NOMO-1 (cell line): ENCODE results near the gene TEKT5.
"Not testable (repeated sequence)": the region's sequence is repeated elsewhere in the genome, so short reads cannot be mapped to it uniquely, and the experiment has no call there.

Experiments
- DNase-seq, 2 experiments: peaks; one replicate each; lab custom pipeline; 2025; ENCODE audit not compliant: unreplicated experiment in 2 of 2; lab: John Stamatoyannopoulos, UW

Gene TEKT5

DNA sequence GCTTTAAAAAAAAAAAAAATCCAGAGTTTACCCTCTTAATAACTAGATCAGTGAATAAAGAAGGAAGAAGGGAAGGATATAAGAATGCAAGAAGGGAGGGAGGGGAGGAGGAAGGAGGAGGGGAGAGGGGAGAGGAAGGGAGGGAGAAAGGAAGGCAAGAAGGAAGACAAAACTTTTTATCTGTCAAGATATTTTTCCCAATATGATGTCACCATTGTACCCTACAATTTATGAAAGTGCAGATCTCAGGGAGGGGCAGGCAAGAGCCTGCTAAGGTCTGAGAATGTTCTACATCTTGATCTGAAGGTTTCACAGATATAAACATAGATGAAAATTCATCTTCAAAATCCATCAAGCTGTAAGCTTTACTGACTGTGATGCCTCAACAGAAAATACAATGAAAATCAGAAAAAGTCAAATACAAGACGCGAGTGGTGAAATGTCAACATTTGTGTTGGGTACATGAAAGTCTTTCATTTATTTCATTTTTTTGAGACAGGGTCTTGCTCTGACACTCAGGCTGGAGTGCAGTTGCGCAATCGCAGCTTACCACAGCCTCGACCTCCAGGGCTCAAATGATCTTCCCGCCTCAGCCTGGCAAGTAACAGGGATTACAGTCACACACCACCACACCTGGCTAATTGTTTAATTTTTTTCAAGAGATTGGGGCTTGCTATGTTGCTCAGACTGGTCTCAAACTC, 57.2 kb downstream of the TEKT5 start:
- no peak for DNase-seq

DNA sequence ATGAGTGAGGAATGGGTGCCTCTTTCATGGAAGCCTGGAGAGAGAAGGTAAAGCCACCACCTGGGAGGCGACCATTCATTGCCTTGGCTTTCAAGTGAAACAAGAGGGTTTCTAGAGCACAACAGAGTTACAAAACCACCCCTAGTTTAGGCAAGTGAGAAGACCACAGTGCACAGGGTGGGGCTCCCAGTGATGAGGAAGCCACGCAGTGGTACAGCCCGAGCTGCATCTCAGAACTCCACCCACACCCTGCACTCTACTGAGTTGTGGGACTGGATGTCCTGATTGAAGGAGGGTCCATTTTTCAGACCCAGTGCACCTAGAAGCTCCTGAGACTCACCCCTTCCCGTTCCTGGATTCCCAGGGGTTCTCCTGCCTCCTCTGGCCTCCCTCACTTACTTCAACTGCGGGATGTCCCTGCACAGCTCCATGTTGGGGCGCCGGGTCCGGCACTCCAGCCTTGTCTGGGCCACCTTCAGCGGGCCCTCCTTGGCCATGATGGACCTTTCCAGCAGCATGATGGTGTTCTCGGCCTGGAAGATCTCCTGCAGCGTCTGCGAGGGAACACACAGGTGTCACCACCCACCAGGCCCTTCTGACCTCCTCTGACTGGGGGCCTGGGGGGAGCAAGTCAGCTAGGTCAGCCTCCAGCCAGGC, 59.2 kb downstream of the TEKT5 start:
- peak; percentile 13 to 21 for DNase-seq

DNA sequence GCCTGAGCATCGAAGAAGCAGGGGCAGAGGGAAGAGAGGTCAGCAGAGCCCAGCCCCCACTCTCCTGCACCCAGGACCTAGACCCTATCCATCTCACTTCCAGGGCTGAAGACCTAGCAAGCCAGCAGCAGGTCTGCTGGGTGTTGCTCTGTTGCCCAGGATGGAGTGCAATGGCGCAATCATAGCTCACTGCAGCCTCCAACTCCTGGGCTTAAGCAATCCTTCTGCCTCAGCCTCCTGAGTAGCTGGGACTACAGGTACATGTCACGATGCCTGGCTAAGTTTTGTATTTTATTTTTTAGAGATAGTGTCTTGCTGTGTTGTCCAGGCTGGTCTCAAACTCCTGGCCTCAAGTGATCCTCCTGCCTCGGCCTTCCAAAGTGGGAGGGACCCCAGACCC, 61.3 kb downstream of the TEKT5 start:
- DNase-seq, result not testable (repeated sequence)

DNA sequence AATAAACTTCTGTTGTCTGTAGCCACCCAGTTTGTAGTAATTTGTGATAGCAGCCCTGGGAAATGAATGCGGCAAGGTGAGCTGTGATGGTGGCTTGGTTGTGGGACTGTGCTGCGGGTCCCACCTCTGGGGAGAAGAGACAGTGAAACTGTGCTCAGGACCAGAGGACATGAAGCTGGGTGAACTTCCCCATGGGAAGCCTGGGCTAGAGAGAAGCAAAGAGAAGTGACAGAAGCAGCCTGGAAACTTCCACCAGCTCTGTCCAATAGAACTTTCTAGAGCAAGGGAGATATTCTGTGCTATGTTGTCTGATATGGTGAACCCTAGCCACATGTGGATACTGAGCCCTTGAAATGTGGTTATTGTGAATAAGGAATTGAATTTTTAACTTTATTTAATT, 62.8 kb downstream of the TEKT5 start:
- no peak for DNase-seq

DNA sequence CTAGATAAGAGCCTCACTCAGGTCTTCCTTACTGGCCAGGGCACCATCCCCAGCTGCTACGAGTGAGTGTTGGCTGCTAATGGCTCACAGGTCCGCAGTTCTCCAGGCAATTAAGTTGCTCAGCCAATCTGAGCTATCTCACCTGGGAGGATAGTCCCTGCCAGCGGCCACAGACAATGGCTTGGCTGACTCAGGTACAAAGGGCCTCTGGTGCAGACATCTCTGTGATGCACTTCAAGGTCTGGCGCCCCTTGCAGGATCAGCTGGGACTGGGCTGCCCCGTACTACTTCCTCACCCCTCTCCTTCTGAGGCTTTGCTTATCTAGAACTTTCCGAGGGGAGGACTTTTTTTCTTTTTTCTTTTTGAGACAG, 65.2 kb downstream of the TEKT5 start:
- DNase-seq, result no peak

DNA sequence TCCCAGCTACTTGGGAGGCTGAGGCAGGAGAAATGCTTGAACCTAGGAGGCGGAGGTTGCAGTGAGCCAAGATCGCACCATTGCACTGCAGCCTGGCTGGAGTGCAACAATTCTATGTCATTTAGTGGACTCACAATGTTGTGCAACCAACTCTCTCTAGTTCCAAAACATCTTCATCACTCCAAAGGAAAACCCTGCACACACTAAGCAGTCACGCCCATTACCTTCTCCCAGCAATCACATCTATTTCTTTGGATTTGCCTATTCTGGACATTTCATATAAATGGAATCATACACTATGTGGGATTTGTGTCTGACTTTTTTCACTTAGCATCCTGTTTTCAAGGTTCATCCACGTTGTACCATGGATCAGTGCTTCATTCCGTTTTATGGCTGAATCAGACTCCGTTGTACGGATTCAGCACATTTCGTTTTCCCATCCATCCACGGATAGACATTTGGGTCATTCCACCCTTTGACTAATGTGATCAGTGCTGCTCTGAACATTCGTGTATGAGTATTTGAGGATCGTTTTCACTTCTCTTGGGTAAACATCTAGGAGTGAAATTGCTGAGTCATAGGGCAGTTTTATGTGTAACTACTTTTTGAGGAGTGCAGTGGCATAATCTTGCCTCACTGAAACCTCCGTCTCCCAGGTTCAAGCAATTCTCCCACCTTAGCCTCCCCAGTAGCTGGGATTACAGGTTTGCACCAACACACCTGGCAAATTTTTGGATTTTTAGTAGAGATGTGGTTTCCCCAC, 69.0 kb downstream of the TEKT5 start:
- peak; percentile 18 to 79 for DNase-seq

DNA sequence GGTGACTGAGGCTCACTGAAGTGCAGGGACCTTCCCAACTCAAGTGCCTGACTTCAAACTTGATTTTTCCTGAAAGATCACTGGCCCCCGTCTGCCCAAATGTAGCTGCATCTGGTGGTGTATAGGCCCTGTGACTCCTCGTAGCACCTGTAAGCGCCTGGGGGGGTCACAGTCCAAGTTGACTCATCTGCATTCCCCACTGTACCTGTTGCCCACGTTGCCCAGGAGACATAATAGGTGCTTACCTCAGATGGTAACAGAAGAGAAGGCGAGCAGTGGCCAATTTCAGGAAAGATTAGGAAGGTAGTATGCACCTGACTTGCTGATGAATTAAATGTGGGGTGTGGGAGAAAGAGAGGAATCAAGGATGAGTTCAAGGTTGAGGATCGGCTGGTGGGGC, 70.2 kb downstream of the TEKT5 start:
- no peak for DNase-seq

DNA sequence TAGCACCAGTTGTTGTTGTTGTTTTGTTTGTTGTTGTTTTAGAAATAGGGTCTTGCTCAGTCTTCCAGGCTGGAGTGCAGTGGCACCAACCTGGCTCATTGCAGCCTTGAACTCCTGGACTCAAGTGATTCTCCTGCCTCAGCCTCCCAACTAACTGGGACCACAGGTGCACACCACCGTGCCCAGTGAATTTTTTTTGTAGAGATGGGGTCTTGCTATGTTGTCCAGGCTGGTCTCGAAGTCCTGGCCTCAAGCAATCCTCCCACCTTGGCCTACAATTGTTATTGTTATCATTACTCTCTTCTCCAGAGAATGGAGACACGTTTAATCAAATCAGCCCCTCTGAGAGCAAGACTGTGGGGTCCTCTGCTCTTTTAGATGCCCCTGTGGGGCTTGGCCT, 71.7 kb downstream of the TEKT5 start:
- DNase-seq, result no peak

DNA sequence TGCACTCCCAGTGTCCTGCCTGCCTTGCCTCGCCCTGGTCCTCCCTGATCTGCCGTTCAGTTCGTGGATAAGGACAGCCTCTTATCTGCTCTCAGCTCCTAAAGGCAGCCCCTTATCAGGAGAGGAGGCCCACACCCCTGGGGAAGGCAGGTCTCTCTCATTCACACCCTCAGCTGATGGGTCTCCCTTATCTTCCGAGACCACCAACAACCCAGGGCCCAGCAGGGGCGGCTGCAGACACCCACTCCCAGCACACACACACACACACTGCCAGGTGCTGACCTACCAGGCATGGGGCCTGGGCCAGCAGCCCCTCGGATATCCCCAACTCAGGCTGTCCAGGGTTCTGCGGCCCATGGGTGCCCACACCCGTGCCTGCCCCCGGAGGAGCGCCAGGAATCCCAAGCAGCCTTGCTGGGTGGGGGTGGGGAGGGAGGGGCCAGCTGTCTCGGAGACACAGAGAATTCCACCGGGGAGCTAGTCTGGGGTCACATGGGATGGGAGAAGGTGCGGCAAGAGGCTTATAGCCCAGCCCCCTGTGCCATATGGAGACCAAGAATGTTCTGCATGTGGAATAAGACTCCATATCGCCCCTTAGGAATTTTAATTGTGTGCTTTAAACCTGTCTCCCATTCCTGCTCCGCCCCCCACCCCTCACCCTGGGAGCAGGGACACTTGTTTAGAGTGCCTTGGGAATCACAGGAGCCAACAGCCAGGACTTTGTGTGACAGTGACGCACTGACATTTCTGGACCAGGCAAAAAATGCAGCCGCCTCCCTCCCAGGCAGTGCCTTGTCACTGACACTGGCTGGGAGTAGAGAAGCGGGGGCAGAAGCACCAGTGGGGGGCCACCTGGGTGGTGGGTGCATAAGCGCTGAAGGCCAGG, 72.5 kb downstream of the TEKT5 start:
- no peak for DNase-seq

DNA sequence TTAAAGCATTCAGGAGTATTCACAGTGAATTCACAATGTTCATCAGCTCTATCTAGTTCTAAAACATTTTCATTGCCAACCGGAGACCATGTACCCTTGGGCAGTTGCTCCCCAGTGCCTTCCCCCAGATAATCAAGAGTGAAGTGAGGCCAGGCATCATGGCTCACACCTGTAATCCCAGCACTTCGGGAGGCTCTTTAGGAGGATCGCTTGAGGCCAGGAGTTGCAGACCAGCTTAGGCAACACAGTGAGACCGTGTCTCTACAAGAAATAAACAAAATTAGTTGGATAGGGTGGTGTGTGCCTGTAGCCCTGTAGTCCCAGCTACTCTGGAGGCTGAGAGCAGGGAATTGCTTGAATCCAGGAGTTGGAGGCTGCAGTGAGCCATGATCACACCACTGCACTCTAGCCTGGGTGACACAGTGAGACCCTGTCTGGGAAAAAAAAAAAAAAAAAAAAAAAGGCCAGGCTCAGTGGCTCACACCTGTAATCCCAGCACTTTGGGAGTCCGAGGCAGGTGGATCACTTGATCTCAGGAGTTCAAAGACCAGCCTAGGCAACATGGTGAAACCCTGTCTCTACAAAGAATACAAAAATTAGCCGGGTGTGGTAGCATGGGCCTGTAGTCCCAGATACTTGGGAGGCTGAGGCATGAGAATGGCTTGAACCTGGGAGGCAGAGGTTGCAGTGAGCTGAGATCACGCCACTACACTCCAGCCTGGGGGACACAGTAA, 73.3 kb downstream of the TEKT5 start:
- not testable (repeated sequence) for DNase-seq

DNA sequence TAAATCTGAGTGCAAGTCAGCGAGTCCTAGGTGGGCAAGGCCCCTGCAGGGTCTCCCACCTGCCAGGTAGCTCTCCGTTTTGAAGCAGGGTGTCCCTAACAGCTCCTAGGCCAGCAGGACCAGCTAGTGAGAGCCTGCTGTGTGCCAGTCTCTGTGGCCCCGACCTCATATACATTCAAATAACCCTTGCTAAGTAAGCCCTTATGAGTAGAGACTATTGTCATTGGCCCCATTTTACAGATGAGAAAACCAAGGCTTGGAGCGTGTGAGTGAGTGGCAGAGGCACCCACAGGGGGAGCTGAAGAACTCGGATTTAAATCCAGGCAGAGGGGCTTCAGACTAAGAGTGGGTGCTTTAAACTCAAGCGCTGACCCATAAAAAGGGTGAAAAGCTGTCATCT, 74.6 kb downstream of the TEKT5 start:
- no peak for DNase-seq

DNA sequence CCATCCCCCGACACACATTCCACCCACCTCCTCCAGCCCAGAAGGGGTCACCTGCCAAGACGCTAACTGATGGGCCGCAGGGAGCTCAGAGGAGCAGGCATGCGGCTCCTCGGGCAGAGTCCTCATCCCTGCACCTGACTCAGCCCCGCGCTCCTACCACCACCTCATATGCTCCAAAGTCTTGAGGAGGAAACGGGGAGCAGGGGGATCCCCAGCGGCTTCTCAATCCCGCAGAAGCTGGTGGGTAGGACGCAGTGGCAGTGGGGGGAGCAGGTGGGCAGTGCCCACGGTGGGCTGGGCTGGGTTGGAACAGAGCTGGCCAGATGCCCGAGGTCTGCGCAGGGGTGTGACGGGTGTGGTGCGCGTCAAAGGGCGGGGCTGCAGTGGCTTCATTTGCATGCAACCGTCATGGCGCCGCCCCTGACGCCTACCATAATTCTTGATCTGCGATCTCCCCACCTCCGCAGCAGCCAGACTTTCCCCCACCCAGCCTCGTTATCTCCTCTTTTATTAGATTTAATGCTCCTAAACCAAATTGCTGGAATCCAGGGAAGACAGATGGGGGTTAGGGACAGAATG, 75.4 kb downstream of the TEKT5 start:
- peak; percentile 10 to 29 for DNase-seq

DNA sequence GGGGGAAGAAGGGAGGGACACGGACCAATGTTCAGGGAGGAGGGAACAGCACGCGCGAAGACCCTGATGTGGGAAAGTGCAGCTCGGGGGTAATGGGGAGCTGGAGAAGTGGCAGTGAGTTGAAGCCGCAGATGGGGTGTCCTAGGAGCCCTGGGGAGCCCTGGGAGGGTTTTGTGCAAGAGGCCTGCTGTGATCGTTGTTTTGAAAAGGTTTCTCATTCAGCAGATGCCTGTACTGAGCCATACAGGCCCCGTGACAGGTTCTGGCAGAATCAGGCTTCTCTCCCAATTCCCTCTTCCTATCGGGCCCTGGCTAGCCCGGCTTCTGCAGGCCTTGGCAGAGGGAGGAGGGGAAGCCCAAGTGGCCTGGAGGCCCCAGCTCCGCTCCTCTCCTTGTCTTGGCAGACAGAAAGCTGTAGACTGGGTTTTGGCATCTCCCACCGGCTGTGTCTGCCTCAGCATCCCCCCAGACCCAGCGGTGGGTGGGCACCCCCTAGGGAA, 76.0 kb downstream of the TEKT5 start:
- DNase-seq, result no peak

DNA sequence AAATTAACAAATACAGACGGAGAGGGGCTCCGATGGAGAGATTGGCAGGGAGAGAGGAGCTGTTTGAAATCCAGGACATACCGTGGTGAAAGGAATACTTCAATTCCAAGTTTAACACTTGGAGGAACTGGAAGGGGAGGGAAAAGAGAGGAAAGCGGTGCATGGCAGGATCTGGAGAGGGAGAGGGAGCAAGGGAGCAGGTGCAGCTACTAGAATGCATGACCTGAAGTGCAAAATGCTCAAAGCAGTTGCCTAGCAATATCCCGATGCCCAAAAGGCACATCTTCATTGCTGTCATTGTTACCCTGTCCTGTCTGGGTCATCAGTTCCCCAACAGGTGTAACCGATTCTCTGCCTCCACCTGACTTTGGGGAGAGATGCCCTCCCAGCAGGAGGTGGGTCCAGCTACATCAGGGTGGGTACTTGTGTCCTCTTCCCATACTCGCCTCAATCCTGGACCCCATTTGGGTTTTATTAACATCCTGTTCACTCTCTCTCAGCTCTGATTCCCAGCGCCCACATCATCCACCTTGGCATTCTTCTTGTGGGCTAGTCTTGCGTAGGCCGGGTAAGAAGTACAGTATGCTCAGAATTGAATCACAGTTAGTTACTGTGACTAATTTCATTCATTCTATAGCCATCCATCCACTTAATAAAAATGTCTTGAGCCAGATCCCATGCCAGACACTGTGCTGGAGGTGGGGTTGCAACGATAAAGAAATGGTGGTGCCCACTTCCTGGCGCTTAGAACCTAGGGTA, 76.9 kb downstream of the TEKT5 start:
- no peak for DNase-seq

DNA sequence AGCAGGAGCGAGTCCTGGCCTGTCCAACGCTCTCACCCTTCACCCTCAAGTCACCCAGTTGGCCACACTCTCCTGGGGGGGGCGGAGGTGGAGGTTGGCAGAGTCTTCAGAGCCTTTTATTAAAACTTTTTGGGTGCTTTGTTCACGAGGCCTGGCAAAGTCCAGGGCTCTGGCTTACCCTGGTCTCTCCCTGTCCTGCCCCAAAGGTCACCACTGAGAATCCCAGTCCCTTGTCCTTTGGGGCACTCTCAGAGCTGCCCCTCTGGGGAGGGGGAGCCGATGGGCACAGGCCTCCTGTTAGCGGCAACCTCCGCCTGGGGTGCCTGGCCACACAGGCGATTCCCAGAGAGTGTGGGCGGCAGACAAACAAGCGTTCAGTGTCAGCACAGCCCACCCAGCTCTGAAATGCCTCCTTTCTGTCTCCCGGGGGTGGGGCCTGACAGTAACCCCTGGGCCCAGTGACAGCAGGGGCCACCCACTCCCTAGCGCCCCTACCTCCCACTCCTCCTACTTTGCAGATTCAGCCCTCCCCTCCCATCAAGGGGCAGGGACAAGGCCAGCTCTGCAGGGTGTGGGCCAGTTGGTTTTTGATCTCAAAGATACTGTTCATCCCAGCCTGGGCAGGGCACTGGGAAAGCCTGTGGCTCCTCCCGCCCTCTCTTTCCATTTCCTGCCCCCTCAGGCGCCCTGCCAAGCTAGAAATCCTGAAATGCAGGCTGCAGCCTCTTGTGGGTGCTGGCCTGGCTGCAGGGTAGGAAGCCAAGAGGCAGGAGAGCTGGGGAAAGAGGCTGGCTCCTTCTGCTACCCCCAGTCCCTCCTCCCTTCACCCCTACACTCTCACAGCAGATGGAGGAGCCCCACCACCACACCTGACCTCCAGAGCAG, 77.7 kb downstream of the TEKT5 start:
- no peak for DNase-seq

DNA sequence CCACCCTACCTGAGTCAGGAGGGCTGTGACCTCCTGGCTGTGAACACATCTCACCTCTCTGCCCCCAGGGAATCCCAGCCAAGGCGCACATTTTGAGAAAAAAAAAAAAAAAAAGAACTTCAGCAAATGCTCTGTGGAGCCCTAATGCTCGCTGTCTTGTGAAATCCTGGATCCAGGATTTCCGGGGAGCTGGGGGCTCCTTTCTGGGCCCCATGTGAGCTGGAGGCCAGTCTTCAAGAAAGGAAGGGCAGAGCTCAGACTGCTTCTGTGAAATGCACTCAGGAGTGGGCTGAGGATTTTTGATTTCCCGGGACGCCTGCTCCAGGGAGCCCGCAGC, 78.3 kb downstream of the TEKT5 start:
- no peak for DNase-seq

DNA sequence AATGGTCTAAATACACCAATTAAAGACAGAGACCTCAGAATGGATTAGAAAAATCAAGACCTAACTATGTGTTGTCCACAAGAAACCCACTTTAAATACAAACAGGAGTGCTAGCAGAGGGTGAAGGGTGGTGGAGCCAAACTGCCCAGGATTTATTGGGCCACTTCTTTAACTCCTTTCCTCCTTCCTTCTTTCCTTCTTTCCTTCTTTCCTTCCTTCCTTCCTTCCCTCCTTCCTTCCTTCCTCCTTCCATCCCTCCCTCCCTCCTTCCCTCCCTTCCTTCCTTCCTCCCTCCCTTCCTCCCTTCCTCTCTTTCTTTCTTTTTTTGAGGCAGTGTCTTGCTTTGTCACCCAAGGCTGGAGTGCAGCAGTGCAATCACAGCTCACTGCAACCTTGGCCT, 80.0 kb downstream of the TEKT5 start:
- DNase-seq, result no peak

DNA sequence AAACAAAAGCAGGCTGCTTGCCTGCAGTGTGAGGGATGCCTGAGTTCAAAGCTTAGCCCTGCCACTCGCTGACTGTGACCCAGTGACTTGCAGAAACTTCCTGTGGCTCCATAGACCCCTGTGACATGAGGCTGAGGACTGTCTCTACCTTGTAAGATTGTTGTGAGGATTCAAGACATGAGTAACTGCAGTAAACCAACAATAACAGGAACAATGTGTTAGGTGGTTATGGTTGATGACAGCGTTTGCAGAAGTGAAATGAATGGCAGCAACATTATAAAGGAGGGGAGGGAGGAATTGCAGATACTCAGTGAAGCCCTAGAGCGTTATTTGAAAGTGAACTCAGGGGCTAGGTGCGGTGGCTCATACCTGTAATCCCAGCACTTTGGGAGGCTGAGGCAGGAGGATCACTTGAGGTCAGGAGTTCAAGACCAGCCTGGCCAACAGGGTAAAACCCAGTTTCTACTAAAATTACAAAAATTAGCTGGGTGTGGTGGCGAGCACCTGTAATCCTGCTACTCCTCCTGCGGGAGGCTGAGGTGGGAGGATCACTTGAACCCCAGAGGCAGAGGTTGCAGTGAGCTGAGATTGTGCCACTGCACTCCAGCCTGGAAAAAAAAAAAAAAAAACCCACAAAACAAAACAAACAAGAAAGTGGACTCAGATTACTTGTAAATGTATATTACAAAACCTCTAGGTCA, 80.8 kb downstream of the TEKT5 start:
- peak; percentile 66 to 93 for DNase-seq
